ENCODE measurements around the gene NRG2.

NRG2 gene

GRCh38 chr5:139808481-139809330, 234.4 kb downstream of the NRG2 start:
- DNase-seq, result no peak

GRCh38 chr5:139807647-139808030, 235.5 kb downstream of the NRG2 start:
- no peak for DNase-seq

GRCh38 chr5:139806726-139807646, 236.1 kb downstream of the NRG2 start:
- no peak for DNase-seq

- DNase-seq, result no peak
Measured at GRCh38 chr5:139806111-139806510, 237.0 kb downstream of the NRG2 start.

GRCh38 chr5:139805545-139805944, 237.6 kb downstream of the NRG2 start:
- no peak for DNase-seq

GRCh38 chr5:139804800-139805397, 238.2 kb downstream of the NRG2 start:
- no peak for DNase-seq

GRCh38 chr5:139803978-139804377, 239.1 kb downstream of the NRG2 start:
- DNase-seq, result no peak

- no peak for DNase-seq
Measured at GRCh38 chr5:139799359-139799758, 243.7 kb downstream of the NRG2 start.

- DNase-seq, result no peak
Measured at GRCh38 chr5:139798883-139799282, 244.2 kb downstream of the NRG2 start.

- no peak for DNase-seq
Measured at GRCh38 chr5:139797856-139798510, 245.1 kb downstream of the NRG2 start.

- no peak for DNase-seq
Measured at GRCh38 chr5:139797335-139797734, 245.8 kb downstream of the NRG2 start.

Measured in NCI-H774 (cell line).